GM19463 (cell line): ENCODE measurements around the gene APLF.
"Not testable (repeated sequence)": the region's sequence is repeated elsewhere in the genome, so short reads cannot be mapped to it uniquely, and the experiment has no call there.

Experiments used
- ATAC-seq: cut with Tn5 transposase; IDR thresholded peaks from one replicate; pipeline ENCODE4 v1.9.1; 2021; ENCODE audit warnings: mild to moderate bottlenecking, moderate library complexity; ENCODE audit not compliant: unreplicated experiment

The APLF gene

GRCh38 chr2:68472796-68473414, 5.5 kb downstream of the APLF start:
- ATAC-seq = no peak

- no peak for ATAC-seq
Observed at GRCh38 chr2:68475110-68475509, 7.7 kb downstream of the APLF start.

GRCh38 chr2:68475576-68475975, 8.2 kb downstream of the APLF start:
- ATAC-seq = no peak

- no peak for ATAC-seq
Observed at GRCh38 chr2:68476454-68476853, 9.1 kb downstream of the APLF start.

- no peak for ATAC-seq
Observed at GRCh38 chr2:68478688-68479087, 11.3 kb downstream of the APLF start.

- ATAC-seq = no peak
Observed at GRCh38 chr2:68482296-68482820, 15.0 kb downstream of the APLF start.

GRCh38 chr2:68483011-68483410, 15.6 kb downstream of the APLF start:
- no peak for ATAC-seq

- ATAC-seq = no peak
Observed at GRCh38 chr2:68487773-68488355, 20.5 kb downstream of the APLF start.

GRCh38 chr2:68488605-68489004, 21.2 kb downstream of the APLF start:
- ATAC-seq = not testable (repeated sequence)

- ATAC-seq = no peak
Observed at GRCh38 chr2:68489282-68489681, 21.9 kb downstream of the APLF start.

GRCh38 chr2:68491582-68491981, 24.2 kb downstream of the APLF start:
- no peak for ATAC-seq

- no peak for ATAC-seq
Observed at GRCh38 chr2:68499133-68499532, 31.7 kb downstream of the APLF start.

GRCh38 chr2:68500649-68501048, 33.3 kb downstream of the APLF start:
- ATAC-seq = no peak

GRCh38 chr2:68501768-68502167, 34.4 kb downstream of the APLF start:
- no peak for ATAC-seq

GRCh38 chr2:68505603-68506159, 38.3 kb downstream of the APLF start:
- no peak for ATAC-seq

- ATAC-seq = no peak
Observed at GRCh38 chr2:68506170-68506569, 38.8 kb downstream of the APLF start.

GRCh38 chr2:68512326-68512725, 44.9 kb downstream of the APLF start:
- no peak for ATAC-seq

GRCh38 chr2:68512966-68513365, 45.6 kb downstream of the APLF start:
- no peak for ATAC-seq

GRCh38 chr2:68514316-68514929, 47.0 kb downstream of the APLF start:
- ATAC-seq = no peak

GRCh38 chr2:68516051-68516955, 48.9 kb downstream of the APLF start:
- no peak for ATAC-seq

- no peak for ATAC-seq
Observed at GRCh38 chr2:68519236-68519635, 51.9 kb downstream of the APLF start.
